Effector memory CD4-positive, alpha-beta T cell (primary cell): ENCODE data around the gene SLC10A3.

ENCODE experiments used
- DNase-seq, 3 donors: peaks; one replicate each; pipeline ENCODE4 v3.0.0-alpha.2; 2020
- H3K27ac ChIP-seq: 2 replicates; pipeline ENCODE4 v1.7.0; 2013; ENCODE audit warnings: mild to moderate bottlenecking, low read length, moderate library complexity; ENCODE audit not compliant: insufficient read depth, poor library complexity, severe bottlenecking
- H3K27me3 ChIP-seq: replicated peaks from 2 replicates; pipeline ENCODE4 v1.7.0; 2013; ENCODE audit warnings: mild to moderate bottlenecking, low read length; ENCODE audit not compliant: insufficient read depth, control insufficient read depth, poor library complexity, severe bottlenecking
- H3K36me3 ChIP-seq: 2 replicates; pipeline ENCODE4 v1.7.0; 2013; ENCODE audit warnings: mild to moderate bottlenecking, low read length, moderate library complexity; ENCODE audit not compliant: control insufficient read depth, insufficient read depth
- H3K4me1 ChIP-seq: 2 replicates; pipeline ENCODE4 v1.7.0; 2013; ENCODE audit warnings: low read length, mild to moderate bottlenecking; ENCODE audit not compliant: control insufficient read depth, insufficient read depth, poor library complexity, severe bottlenecking
- H3K4me3 ChIP-seq: 2 replicates; pipeline ENCODE4 v1.7.0; 2013; ENCODE audit warnings: low read length, low read depth, mild to moderate bottlenecking; ENCODE audit not compliant: insufficient read depth, poor library complexity, severe bottlenecking
- H3K9me3 ChIP-seq: 2 replicates; pipeline ENCODE4 v1.7.0; 2013; ENCODE audit warnings: mild to moderate bottlenecking, low read length, moderate library complexity; ENCODE audit not compliant: control insufficient read depth

SLC10A3 gene

DNA sequence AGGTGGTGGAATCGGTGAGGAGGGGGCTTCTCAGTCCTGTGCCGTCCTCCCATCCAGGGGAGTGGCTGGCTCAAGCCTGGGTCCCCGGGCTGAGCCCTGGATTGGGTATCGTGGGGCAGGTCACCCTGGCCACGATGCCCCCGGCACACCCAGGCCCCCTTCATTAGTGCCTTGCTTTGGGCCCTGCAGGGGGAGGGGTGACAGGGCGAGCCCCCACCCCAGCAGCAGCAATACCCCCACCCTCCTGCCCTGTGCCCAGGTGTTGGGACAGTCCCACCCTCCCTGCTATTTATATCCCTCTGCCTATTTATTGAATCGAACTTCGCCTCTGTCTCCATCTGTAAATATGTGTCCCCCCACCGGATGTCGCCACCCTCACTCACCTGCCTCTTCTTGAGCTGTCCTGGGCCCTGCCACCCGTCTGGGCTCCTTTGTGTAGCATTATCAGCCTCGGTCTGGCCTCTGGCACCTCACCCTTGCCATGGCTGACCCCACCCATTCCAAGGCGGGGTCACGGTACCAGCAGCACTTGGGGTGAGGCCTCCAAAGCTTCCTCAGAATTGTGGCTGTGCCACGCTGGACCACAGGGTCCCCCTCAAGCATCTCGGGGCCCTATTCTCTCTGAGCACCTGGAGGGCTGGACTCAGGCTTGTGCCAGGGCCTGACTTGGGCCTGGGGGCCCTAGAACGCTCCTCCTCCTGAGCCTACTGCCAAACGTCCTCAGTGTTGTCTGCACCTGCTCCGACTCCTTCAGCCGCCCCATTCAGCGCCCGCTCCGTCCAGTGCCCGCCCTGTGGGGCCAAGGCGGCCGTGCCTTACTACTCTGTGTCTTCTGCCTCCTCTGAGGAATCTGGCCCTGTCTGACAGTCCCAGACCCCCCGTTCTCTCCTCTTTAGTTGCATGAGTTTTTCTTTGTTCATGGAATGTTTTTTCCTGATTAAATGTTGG, 17.5 kb downstream of the SLC10A3 start:
- Histone ChIP-seq H3K9me3 (no peaks in the 10 kb centered on the region), H3K36me3 (peaks cover 14% of the 10 kb centered on the region), H3K4me3 (no peak overlapping the region), H3K4me1 (peaks cover 4% of the 10 kb centered on the region), H3K27me3 (no peaks in the 10 kb centered on the region), H3K27ac (no peak overlapping the region)
- no peak for DNase-seq

DNA sequence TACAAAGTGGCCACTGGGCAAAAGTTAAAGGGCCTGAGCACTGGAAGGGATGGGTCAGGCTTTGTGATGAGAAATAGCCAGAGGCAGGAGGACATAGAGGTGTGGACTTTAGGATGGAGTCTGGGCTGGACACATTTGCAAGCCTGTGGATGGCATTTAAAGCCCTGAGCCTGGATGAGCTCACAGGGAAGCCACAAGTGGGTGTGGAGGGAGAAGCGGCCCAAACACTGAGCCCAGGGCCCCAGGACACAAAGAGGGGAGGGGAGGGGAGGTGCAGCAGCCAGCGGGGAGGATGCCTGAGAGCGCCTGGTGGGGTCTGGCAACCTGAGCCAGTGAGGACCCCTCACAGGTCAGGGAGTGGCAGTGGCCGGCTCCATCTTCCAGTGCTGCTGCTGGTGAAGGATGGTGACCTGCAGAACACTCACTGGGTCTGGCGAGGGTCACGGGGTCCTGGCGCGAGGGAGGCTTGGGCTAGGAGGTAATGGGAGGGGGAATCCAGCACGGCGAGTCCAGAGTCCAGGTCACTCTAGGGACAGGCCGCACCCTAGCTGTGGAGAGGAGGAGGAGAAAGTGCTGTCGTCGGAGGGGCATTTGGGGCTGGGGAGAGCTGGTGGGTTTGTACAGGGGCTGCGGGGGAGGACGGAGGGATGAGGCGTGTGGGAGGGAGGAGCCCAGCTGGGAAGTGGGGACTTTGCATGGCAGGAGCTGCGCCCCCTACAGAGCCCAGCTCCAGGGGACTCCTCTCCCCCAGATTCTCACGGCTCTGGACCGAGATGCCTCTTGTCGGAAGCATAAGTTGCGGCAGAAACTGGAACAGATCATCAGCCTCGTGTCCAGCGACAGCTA, 18.4 kb downstream of the SLC10A3 start:
- no peak overlapping the region for H3K27ac ChIP-seq
- H3K4me1 ChIP-seq, result no peaks in the 10 kb centered on the region
- no peaks in the 10 kb centered on the region for H3K27me3 ChIP-seq
- no peaks in the 10 kb centered on the region for H3K9me3 ChIP-seq
- H3K4me3 ChIP-seq, result no peak overlapping the region
- DNase-seq, result no peak
- peaks cover 14% of the 10 kb centered on the region for H3K36me3 ChIP-seq

DNA sequence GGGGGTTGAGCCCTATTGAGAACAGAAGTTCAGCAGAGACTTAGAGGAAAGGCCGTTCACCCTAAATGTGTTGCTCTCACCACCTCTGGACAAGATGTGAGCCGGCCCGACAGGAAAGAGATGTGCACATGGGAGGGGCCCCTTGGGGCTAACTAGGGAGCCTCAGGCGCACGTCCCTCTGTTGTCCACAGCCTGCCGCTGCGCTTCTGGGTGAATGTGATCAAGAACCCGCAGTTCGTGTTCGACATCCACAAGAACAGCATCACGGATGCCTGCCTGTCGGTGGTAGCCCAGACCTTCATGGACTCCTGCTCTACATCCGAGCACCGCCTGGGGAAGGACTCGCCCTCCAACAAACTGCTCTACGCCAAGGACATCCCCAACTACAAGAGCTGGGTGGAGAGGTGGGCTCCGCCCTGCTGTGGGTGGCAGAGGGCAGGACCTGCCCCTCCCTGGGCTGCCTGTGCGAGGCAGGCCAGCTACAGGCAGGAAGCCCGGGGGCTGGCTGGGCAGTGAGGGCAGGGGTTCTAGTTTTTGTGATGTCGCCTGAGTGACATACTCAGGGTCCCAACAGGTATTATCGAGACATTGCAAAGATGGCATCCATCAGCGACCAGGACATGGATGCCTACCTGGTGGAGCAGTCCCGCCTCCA, 19.4 kb downstream of the SLC10A3 start:
- no peak for DNase-seq
- no peak overlapping the region for H3K4me3 ChIP-seq
- no peaks in the 10 kb centered on the region for H3K9me3 ChIP-seq
- no peaks in the 10 kb centered on the region for H3K27me3 ChIP-seq
- H3K27ac ChIP-seq, result no peak overlapping the region
- H3K4me1 ChIP-seq, result no peaks in the 10 kb centered on the region
- H3K36me3 ChIP-seq, result peaks cover 21% of the 10 kb centered on the region

DNA sequence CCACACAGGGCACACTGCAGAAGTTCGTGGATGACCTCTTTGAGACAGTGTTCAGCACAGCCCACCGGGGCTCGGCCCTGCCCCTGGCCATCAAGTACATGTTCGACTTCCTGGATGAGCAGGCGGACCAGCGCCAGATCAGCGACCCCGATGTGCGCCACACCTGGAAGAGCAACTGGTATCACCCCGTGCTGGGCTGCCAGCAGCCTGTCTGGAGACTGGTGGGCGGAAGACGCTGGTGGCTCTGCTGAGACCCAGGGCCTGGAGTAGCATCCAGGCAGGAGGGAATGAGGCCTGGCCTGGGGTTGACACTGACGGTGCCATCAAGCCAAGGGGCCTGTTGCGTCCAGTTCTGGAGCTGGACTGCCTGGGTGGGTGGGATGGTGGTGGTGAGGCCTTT, 20.0 kb downstream of the SLC10A3 start:
- H3K27me3 ChIP-seq, result no peaks in the 10 kb centered on the region
- no peak overlapping the region for H3K27ac ChIP-seq
- no peaks in the 10 kb centered on the region for H3K4me1 ChIP-seq
- H3K9me3 ChIP-seq, result no peaks in the 10 kb centered on the region
- H3K4me3 ChIP-seq, result no peak overlapping the region
- peaks cover 21% of the 10 kb centered on the region for H3K36me3 ChIP-seq
- no peak for DNase-seq

DNA sequence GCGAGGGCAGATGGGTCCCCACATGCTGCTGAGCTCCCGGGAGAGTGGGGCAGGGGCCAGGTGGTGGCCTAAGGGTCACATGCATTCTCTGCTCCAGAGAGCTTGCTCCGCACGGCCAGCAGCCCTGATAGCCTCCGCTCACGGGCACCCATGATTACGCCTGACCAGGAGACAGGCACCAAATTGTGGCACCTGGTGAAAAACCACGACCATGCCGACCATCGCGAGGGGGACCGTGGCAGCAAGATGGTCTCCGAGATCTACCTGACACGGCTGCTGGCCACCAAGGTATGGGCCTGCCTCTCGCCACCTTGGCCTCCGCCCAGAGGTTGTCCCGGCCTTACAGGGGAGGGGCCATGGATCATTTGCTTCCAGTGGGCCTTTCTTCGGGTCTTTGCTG, 20.5 kb downstream of the SLC10A3 start:
- H3K9me3 ChIP-seq, result no peaks in the 10 kb centered on the region
- H3K27me3 ChIP-seq, result no peaks in the 10 kb centered on the region
- no peaks in the 10 kb centered on the region for H3K4me1 ChIP-seq
- H3K4me3 ChIP-seq, result no peak overlapping the region
- H3K36me3 ChIP-seq, result peaks cover 21% of the 10 kb centered on the region
- DNase-seq, result no peak
- H3K27ac ChIP-seq, result no peak overlapping the region

DNA sequence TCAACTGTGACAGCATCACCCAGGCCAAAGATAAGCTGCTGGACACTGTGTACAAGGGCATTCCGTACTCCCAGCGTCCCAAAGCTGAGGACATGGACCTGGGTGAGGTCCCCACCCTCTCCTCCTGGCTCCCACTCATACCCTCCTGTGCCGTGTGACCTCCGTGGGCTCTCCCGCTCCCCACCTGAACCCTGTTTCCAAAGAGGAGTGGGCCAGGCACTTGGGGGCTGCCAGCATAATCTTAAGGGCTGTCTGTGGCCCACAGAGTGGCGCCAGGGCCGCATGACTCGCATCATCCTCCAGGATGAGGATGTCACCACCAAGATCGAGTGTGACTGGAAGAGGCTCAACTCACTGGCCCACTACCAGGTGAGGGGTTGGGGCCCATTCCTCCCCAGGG, 21.3 kb downstream of the SLC10A3 start:
- Histone ChIP-seq H3K4me3 (no peak overlapping the region), H3K27ac (no peak overlapping the region), H3K27me3 (no peaks in the 10 kb centered on the region), H3K36me3 (peaks cover 23% of the 10 kb centered on the region), H3K9me3 (no peaks in the 10 kb centered on the region), H3K4me1 (no peaks in the 10 kb centered on the region)
- no peak for DNase-seq

DNA sequence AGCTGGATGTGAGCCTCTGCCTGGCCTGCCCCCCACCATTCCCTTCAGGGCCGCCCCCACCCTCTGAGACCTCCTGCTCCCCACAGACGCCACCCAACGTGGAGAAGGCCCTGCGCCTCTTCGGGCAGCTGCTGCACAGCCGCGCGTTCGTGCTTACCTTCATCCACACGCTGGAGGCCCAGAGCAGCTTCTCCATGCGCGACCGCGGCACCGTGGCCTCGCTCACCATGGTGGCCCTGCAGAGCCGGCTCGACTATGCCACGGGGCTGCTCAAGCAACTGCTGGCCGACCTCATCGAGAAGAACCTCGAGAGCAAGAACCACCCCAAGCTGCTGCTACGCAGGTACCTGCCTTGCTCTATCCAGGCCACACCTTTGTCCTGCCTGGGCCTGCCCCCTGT, 22.2 kb downstream of the SLC10A3 start:
- Histone ChIP-seq H3K27me3 (no peaks in the 10 kb centered on the region), H3K4me1 (no peaks in the 10 kb centered on the region), H3K4me3 (no peak overlapping the region), H3K36me3 (peaks cover 25% of the 10 kb centered on the region), H3K9me3 (no peaks in the 10 kb centered on the region), H3K27ac (no peak overlapping the region)
- DNase-seq, result no peak

DNA sequence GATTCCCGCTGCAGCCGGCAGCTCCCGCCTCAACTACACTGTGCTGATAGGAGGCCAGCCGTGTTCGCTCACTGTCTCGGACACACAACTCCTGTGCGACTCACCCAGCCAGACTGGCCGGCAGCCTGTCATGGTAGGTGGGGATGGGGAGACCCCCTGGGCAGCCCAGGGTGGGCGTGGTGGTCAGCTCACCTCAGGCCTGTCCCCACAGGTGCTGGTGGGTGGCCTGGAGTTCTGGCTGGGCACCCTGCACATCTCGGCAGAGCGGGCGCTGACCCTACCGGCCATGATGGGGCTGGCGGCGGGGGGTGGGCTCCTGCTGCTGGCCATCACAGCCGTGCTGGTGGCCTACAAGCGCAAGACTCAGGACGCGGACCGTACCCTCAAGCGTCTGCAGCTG, 22.9 kb downstream of the SLC10A3 start:
- Histone ChIP-seq H3K4me1 (no peaks in the 10 kb centered on the region), H3K9me3 (no peaks in the 10 kb centered on the region), H3K36me3 (peaks cover 25% of the 10 kb centered on the region), H3K27ac (no peak overlapping the region), H3K27me3 (no peaks in the 10 kb centered on the region), H3K4me3 (no peak overlapping the region)
- DNase-seq, result no peak

DNA sequence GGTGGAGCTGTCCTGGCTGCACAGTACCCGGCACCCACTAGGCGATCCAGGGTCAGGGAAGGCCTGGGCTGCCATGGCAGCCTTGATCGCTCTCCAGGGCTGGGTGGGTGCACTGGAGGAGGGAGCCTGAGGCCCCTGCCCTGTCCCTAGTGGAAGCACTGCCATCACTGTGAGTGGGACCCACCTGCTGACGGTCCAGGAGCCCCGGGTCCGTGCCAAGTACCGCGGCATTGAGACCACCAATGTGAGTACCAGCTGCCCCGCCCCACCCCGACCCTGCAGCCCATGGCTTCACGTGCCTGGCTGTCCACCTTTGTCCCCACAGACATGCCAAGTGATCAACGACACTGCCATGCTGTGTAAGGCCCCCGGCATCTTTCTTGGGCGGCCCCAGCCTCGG, 23.5 kb downstream of the SLC10A3 start:
- DNase-seq, result no peak
- Histone ChIP-seq H3K4me1 (no peaks in the 10 kb centered on the region), H3K27me3 (no peaks in the 10 kb centered on the region), H3K9me3 (no peaks in the 10 kb centered on the region), H3K27ac (no peak overlapping the region), H3K36me3 (peaks cover 25% of the 10 kb centered on the region), H3K4me3 (no peak overlapping the region)
